ENCODE data around the gene BACH2.

GRCh38 chr6:90053614-90054013, 243.0 kb downstream of the BACH2 start:
- TF ChIP-seq, protein P1, sequence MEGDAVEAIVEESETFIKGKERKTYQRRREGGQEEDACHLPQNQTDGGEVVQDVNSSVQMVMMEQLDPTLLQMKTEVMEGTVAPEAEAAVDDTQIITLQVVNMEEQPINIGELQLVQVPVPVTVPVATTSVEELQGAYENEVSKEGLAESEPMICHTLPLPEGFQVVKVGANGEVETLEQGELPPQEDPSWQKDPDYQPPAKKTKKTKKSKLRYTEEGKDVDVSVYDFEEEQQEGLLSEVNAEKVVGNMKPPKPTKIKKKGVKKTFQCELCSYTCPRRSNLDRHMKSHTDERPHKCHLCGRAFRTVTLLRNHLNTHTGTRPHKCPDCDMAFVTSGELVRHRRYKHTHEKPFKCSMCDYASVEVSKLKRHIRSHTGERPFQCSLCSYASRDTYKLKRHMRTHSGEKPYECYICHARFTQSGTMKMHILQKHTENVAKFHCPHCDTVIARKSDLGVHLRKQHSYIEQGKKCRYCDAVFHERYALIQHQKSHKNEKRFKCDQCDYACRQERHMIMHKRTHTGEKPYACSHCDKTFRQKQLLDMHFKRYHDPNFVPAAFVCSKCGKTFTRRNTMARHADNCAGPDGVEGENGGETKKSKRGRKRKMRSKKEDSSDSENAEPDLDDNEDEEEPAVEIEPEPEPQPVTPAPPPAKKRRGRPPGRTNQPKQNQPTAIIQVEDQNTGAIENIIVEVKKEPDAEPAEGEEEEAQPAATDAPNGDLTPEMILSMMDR (IDR thresholded peaks at IDR 0.05) = no peak
- no peak for TF ChIP-seq POLR2A (IDR thresholded peaks at IDR 0.05)
